HG03103 (cell line): Measurements from ENCODE around the gene RFTN2.
"Not testable (repeated sequence)": the region's sequence is repeated elsewhere in the genome, so short reads cannot be mapped to it uniquely, and the experiment has no call there.

ENCODE experiments used
- ATAC-seq: cut with Tn5 transposase; IDR thresholded peaks from one replicate; pipeline ENCODE4 v1.9.1; 2021; ENCODE audit warnings: low read depth; ENCODE audit not compliant: unreplicated experiment

RFTN2 gene

DNA sequence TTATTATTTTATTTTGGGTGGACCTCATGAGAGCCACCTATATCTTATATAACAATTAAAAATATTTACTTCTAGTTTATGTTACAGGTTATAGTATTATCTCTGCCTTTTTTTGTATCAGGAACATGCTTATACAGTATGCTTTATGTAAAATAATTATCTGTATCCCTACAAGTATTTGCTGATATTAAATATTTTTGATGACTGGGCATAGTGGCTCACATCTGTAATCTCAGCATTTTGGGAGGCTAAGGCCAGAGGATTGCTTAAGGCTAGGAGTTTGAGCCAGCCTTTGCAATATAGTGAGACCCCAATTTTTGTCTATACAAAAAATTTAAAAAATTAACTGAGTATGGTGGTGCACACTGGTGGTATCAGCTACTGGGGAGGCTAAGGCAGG, 119.9 kb downstream of the RFTN2 start:
- ATAC-seq = no peak

DNA sequence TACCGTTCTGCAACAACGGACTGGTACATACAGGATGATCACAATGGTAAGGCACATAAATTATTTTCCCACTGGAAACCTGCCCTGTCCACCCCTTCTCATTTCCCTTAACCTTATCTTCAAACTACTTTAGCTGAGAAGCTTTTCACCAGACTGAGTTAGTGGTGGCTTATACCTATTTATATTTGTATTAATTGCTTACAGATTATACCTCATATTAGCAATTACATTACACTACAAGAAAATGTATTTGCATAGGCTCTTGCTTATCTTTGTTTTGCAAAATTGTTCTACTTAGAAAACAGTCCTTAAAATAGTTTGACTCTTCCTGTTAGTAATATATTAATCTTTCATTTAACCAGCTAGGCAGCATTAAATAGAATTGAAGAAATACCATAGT, 124.1 kb downstream of the RFTN2 start:
- ATAC-seq = not testable (repeated sequence)

DNA sequence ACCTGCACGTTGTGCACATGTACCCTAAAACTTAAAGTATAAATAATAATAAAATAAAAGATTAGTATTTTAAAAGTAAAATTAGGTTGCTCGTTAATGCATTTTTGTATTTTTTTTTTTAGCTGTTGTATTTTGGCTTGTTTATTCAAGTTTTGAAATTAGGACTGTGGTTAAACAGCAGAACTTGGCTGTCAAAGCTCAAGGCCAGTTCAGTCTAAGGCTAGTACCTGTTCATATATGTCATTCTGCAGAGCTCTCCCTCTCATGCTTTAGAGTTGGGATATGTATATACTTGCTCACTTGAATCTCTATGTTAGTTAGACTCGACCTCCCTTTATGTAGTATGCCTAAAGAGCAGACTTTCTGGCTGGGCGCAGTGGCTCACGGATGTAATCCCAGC, 126.8 kb downstream of the RFTN2 start:
- ATAC-seq = no peak

DNA sequence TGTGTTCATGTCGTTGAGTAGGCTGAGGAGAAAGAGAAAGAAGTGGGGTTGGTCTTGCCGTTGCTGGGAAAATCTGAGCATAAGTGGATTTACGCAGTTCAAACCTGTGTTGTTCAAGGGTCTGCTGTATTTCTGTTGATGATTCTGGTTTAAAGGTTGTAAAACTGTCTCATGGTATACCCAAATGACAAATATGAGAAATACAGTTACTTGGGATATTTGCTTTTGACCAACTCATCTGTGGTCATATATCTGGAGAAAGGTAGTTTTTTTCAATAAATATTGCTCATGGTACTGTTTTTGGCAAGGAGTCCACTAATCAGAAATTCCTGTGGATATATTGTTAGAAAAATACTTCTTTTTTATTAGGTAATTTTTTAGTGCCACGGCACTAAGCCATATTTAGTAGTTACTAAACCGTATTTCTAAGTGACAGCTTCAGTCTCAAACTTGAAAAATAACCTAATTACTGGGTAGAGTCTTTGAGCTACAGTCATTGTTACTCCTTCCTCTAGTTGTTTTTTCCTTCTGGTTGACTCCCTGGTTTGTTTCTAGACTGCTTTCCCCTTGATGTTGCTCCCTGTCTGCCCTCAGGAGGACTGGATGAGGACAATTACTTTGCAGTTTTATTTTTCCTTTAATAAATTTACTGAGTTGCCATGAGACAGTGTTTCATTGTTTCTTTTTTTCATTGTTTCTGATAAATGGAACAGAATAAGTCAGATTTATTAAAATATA, 128.1 kb downstream of the RFTN2 start:
- no peak for ATAC-seq

DNA sequence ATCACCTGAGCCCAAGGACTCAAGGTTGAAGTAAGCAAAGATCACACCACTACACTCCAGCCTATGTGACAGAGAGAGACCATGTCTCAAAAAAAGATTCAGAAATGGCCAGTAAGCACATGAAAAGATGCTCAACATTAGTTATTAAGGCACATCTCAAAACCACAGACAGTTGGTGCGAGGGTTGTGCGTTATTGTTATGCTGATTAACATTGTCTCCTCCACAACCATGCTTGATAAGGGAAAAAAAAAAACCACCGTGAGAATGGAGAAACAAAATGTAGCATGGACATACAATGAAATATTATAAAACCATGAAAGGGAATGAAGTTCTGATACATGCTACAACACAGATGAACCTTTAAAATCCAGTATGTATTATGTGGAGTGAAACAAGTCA, 132.2 kb downstream of the RFTN2 start:
- no peak for ATAC-seq

DNA sequence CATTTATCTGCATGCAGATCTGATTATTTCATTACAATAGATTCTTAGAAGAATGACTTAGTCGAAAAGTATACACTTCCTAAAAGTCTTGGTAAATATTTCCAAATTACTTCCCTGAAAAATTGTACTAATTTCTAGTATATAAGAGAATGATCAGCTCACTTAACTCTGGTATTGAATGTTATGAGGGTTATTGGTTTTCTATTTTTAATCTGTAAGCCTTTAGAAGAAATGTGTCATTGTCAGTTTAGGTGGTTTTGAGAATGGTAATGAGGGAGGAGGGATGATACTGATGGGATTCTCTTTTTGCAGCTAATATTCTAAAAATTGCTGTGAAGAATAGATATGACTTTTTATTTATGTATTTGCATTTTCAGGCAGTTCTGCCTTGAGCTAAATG, 135.7 kb downstream of the RFTN2 start:
- no peak for ATAC-seq

DNA sequence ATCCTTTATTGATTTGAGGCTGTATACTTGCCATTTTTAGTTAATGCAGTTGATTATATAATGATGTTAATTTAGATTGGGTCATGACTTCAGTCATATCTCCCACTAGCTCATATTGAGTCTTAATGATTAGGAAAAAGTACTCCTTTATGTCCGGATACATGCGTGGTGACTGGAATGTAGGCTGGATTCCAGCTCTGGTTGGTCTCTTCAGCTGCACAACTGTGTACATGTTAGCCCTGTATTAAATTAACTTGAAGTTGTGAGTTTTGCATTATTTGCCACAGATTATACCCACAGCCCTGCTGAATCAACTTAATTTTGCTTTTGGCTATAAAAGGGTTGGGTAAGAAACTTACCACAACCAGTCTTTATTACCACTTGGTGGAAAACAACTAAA, 137.0 kb downstream of the RFTN2 start:
- ATAC-seq = no peak
